ENCODE results near the gene SGIP1.

DNA sequence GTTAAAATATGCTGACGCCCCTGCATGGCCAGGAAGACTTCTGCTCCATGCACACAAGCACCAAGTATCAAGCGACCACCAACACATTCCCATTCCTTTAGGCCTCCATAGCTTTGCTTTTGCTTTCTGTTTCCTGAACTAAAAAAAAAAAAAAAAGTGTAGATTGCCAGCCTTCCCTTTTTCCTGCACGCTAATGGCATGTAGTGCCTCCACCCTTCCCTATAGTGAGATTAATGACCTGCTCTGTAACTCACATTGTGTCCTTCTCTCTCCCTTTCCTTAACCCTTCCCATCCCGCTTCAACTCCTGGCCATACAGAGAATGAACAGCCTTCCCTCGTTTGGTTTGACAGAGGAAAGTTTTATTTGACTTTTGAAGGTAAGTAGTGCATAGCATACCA, 161.2 kb downstream of the SGIP1 start:
- no peak for TF ChIP-seq POLR2A (IDR thresholded peaks at IDR 0.05)
- TF ChIP-seq, protein P1, sequence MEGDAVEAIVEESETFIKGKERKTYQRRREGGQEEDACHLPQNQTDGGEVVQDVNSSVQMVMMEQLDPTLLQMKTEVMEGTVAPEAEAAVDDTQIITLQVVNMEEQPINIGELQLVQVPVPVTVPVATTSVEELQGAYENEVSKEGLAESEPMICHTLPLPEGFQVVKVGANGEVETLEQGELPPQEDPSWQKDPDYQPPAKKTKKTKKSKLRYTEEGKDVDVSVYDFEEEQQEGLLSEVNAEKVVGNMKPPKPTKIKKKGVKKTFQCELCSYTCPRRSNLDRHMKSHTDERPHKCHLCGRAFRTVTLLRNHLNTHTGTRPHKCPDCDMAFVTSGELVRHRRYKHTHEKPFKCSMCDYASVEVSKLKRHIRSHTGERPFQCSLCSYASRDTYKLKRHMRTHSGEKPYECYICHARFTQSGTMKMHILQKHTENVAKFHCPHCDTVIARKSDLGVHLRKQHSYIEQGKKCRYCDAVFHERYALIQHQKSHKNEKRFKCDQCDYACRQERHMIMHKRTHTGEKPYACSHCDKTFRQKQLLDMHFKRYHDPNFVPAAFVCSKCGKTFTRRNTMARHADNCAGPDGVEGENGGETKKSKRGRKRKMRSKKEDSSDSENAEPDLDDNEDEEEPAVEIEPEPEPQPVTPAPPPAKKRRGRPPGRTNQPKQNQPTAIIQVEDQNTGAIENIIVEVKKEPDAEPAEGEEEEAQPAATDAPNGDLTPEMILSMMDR (IDR thresholded peaks at IDR 0.05): no peak
